ENCODE measurements around the gene RPS6KL1.

DNA sequence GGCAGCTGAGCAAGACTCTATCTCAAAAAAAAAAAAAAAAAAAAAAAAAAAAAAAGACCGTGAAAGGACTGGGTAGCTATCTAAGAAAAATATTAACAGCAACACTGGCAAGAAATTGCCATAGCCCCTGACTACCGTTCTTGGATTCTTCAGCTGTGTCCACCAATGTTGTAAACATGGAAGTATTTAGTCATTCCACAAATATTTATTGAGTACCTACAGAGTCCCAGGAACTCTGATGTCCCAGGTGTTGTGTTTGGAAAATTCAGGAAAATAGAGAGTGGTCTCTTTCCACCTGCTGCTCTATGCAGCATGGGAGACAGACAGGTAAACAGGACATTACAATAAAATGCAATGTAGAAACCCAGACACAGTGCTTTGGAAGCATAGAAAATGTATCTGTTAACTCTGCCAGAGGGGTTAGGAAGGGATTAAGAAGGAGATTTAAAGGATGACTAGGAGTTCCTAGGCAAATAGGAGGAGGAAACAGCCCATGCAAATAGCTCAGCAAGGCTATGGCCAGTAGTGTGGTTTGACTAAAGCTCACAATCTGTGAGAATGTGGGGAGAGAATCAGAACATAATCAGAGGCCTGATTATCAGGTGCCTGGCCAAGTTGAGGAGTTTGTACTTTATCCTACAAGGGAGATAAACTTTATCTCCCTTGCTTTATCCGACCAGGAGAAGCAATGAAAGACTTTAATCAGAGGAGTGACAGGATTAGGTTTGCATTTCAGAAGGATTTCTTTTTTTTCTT is 43.5 kb downstream of the RPS6KL1 start:
- TF ChIP-seq, protein P1, sequence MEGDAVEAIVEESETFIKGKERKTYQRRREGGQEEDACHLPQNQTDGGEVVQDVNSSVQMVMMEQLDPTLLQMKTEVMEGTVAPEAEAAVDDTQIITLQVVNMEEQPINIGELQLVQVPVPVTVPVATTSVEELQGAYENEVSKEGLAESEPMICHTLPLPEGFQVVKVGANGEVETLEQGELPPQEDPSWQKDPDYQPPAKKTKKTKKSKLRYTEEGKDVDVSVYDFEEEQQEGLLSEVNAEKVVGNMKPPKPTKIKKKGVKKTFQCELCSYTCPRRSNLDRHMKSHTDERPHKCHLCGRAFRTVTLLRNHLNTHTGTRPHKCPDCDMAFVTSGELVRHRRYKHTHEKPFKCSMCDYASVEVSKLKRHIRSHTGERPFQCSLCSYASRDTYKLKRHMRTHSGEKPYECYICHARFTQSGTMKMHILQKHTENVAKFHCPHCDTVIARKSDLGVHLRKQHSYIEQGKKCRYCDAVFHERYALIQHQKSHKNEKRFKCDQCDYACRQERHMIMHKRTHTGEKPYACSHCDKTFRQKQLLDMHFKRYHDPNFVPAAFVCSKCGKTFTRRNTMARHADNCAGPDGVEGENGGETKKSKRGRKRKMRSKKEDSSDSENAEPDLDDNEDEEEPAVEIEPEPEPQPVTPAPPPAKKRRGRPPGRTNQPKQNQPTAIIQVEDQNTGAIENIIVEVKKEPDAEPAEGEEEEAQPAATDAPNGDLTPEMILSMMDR (IDR thresholded peaks at IDR 0.05) = no peak
- no peak for TF ChIP-seq EZH2phosphoT487 (IDR thresholded peaks at IDR 0.05)

Measured in neural progenitor cell (in vitro differentiated cells).